ENCODE measurements around the gene KAZN.

KAZN gene

DNA sequence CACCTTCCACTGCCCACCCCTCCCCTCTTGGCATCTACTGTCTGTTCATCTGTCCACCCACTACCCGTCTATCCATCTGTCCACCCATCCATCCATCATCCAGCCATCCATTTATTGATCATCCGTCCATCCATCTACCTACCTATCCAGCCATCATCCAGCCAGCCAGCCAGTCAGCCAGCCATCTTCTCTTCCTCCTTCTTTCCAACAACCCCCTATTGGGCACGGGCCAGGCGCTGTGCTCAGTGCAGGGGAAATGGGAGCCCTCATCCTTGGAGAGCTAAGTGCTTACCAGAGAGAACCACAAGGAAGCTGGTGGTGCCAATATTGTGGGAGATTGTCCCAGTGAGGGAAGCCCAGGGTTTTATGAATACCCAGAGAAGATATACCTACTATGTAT, 503.3 kb downstream of the KAZN start:
- H3K9me3 ChIP-seq (ENCODE audit: low read length), result no peaks in the 10 kb centered on the region
- H3K9me2 ChIP-seq (ENCODE audit: low read depth, low read length), result no peaks in the 10 kb centered on the region
- H3K4me1 ChIP-seq (ENCODE audit: insufficient read depth, low read length, severe bottlenecking), result no peaks in the 10 kb centered on the region
- no peak overlapping the region for H3K4me2 ChIP-seq (ENCODE audit: low read length)
- H2AFZ ChIP-seq (ENCODE audit: low read length), result no peak overlapping the region
- no peaks in the 10 kb centered on the region for H3K36me3 ChIP-seq (ENCODE audit: insufficient read depth, low read length)
- H3K79me2 ChIP-seq (ENCODE audit: insufficient read depth, low read length), result no peaks in the 10 kb centered on the region
- no peaks in the 10 kb centered on the region for H3F3A ChIP-seq (ENCODE audit: insufficient read depth, low read length)
- TF ChIP-seq EZH2 (IDR thresholded peaks at IDR 0.05; ENCODE audit: borderline replicate concordance, low read length), result no peak
- TF ChIP-seq, protein P1, sequence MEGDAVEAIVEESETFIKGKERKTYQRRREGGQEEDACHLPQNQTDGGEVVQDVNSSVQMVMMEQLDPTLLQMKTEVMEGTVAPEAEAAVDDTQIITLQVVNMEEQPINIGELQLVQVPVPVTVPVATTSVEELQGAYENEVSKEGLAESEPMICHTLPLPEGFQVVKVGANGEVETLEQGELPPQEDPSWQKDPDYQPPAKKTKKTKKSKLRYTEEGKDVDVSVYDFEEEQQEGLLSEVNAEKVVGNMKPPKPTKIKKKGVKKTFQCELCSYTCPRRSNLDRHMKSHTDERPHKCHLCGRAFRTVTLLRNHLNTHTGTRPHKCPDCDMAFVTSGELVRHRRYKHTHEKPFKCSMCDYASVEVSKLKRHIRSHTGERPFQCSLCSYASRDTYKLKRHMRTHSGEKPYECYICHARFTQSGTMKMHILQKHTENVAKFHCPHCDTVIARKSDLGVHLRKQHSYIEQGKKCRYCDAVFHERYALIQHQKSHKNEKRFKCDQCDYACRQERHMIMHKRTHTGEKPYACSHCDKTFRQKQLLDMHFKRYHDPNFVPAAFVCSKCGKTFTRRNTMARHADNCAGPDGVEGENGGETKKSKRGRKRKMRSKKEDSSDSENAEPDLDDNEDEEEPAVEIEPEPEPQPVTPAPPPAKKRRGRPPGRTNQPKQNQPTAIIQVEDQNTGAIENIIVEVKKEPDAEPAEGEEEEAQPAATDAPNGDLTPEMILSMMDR (IDR thresholded peaks at IDR 0.05; ENCODE audit: low read length), result no peak
- H3K27ac ChIP-seq (ENCODE audit: low read depth, low read length, poor library complexity, severe bottlenecking), result no peak overlapping the region
- no peaks in the 10 kb centered on the region for H3K27me3 ChIP-seq (ENCODE audit: insufficient read depth, low read length)
- no peak overlapping the region for H3K9ac ChIP-seq (ENCODE audit: low read length)
- H4K20me1 ChIP-seq (ENCODE audit: insufficient read depth, low read length), result no peaks in the 10 kb centered on the region
- H3K4me3 ChIP-seq (ENCODE audit: low read depth, low read length, poor library complexity, severe bottlenecking), result no peak overlapping the region

DNA sequence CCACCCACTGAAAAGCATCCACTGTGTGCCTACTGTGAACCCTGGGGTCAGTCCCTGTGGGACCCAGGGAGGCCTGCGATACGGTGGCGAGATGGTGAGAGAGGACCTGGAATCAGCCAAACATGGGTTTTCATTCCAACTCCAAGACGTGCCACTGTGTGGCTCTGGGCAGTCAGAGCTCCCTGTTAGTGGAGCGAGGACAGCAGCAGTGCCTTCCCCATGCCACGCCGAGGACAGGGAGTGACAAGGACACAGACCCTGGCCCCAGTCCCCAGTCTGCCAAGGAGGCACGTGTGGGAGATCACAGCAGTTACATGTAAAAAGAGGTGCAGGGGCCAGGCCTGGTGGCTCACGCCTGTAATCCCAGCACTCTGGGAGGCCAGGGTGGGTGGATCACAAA, 504.2 kb downstream of the KAZN start:
- H3K36me3 ChIP-seq (ENCODE audit: insufficient read depth, low read length), result no peaks in the 10 kb centered on the region
- no peaks in the 10 kb centered on the region for H3K9me2 ChIP-seq (ENCODE audit: low read depth, low read length)
- no peaks in the 10 kb centered on the region for H3K4me1 ChIP-seq (ENCODE audit: insufficient read depth, low read length, severe bottlenecking)
- no peak overlapping the region for H2AFZ ChIP-seq (ENCODE audit: low read length)
- no peak overlapping the region for H3K9ac ChIP-seq (ENCODE audit: low read length)
- H3K9me3 ChIP-seq (ENCODE audit: low read length), result no peaks in the 10 kb centered on the region
- no peak overlapping the region for H3K4me3 ChIP-seq (ENCODE audit: low read depth, low read length, poor library complexity, severe bottlenecking)
- no peaks in the 10 kb centered on the region for H4K20me1 ChIP-seq (ENCODE audit: insufficient read depth, low read length)
- no peaks in the 10 kb centered on the region for H3F3A ChIP-seq (ENCODE audit: insufficient read depth, low read length)
- no peaks in the 10 kb centered on the region for H3K27me3 ChIP-seq (ENCODE audit: insufficient read depth, low read length)
- no peak overlapping the region for H3K4me2 ChIP-seq (ENCODE audit: low read length)
- TF ChIP-seq, protein P1 (IDR thresholded peaks at IDR 0.05; ENCODE audit: low read length), result no peak
- TF ChIP-seq EZH2 (IDR thresholded peaks at IDR 0.05; ENCODE audit: borderline replicate concordance, low read length), result no peak
- H3K79me2 ChIP-seq (ENCODE audit: insufficient read depth, low read length), result no peaks in the 10 kb centered on the region
- no peak overlapping the region for H3K27ac ChIP-seq (ENCODE audit: low read depth, low read length, poor library complexity, severe bottlenecking)

DNA sequence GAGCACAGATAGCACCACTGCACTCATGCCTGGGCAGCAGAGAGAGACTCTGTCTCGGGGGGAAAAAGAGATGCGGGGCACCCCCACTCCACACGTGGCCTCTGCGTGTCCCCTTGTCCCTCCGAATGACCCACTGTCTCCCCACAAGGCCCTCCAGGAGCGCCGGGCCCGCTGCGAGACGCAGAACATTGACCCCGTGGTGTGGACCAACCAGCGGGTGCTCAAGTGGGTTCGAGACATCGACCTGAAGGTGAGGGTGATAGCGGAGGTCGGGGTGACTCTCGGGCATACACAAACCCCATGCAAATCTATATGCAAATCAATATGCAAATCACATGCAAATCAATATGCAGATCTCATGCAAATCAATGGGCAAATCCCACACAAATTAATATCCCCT, 504.7 kb downstream of the KAZN start:
- Histone ChIP-seq H3K4me3 (ENCODE audit: low read depth, low read length, poor library complexity, severe bottlenecking) (no peak overlapping the region), H3K27ac (ENCODE audit: low read depth, low read length, poor library complexity, severe bottlenecking) (no peak overlapping the region), H3K36me3 (ENCODE audit: insufficient read depth, low read length) (no peaks in the 10 kb centered on the region), H3K4me2 (ENCODE audit: low read length) (no peak overlapping the region), H3K4me1 (ENCODE audit: insufficient read depth, low read length, severe bottlenecking) (no peaks in the 10 kb centered on the region), H3K9me2 (ENCODE audit: low read depth, low read length) (no peaks in the 10 kb centered on the region), H3F3A (ENCODE audit: insufficient read depth, low read length) (no peaks in the 10 kb centered on the region), H3K27me3 (ENCODE audit: insufficient read depth, low read length) (no peaks in the 10 kb centered on the region), H4K20me1 (ENCODE audit: insufficient read depth, low read length) (no peaks in the 10 kb centered on the region), H3K79me2 (ENCODE audit: insufficient read depth, low read length) (no peaks in the 10 kb centered on the region), H3K9ac (ENCODE audit: low read length) (no peak overlapping the region), H3K9me3 (ENCODE audit: low read length) (no peaks in the 10 kb centered on the region), H2AFZ (ENCODE audit: low read length) (no peak overlapping the region)
- no peak for TF ChIP-seq EZH2 (IDR thresholded peaks at IDR 0.05; ENCODE audit: borderline replicate concordance, low read length)
- TF ChIP-seq, protein P1 (IDR thresholded peaks at IDR 0.05; ENCODE audit: low read length), result no peak
